SU-DHL-6 (cell line): Measurements from ENCODE around the gene SPSB3.

Source experiments
- H2AFZ ChIP-seq: fragments of 200-600 bp; sonication (generic); 2 replicates; pipeline ENCODE4 v1.6.1; 2014; ENCODE audit warnings: low read depth, mild to moderate bottlenecking, moderate library complexity, mixed read lengths, antibody characterized with exemption, low read length; ENCODE audit not compliant: severe bottlenecking
- H3F3A ChIP-seq: fragments of 200-600 bp; shearing (Covaris generic); 2 replicates; pipeline ENCODE4 v1.6.0; 2016; ENCODE audit warnings: antibody characterized with exemption, mild to moderate bottlenecking; ENCODE audit not compliant: insufficient read depth
- H3K27ac ChIP-seq: fragments of 200-600 bp; sonication (generic); 2 replicates; pipeline ENCODE4 v1.5.1; 2016; ENCODE audit warnings: low read depth, mild to moderate bottlenecking, low read length, moderate library complexity, mixed read lengths
- H3K27me3 ChIP-seq: fragments of 200-600 bp; sonication (generic), shearing (Covaris generic); 2 replicates; pipeline ENCODE4 v1.6.0; 2014; ENCODE audit warnings: mild to moderate bottlenecking, low read length
- H3K36me3 ChIP-seq: fragments of 200-600 bp; sonication (generic); 2 replicates; pipeline ENCODE4 v1.6.1; 2014; ENCODE audit warnings: mild to moderate bottlenecking, low read length, mixed read lengths
- H3K4me2 ChIP-seq: fragments of 300-600, 200-600 bp; shearing (Covaris generic), sonication (generic); 2 replicates; pipeline ENCODE4 v1.6.0; 2014; ENCODE audit warnings: low read length, low read depth, mild to moderate bottlenecking; ENCODE audit not compliant: poor library complexity, severe bottlenecking
- H3K4me3 ChIP-seq: fragments of 200-600 bp; sonication (generic); 2 replicates; pipeline ENCODE4 v1.5.1; 2014; ENCODE audit warnings: antibody characterized with exemption, low read length, mild to moderate bottlenecking, mixed read lengths; ENCODE audit not compliant: insufficient read depth, poor library complexity, severe bottlenecking
- H3K79me2 ChIP-seq: fragments of 200-600 bp; sonication (generic); 2 replicates; pipeline ENCODE4 v1.6.1; 2014; ENCODE audit warnings: mild to moderate bottlenecking, low read length, moderate library complexity; ENCODE audit not compliant: insufficient read depth
- H3K9ac ChIP-seq: fragments of 200-600 bp; sonication (generic); 2 replicates; pipeline ENCODE4 v1.7.0; 2014; ENCODE audit warnings: mild to moderate bottlenecking, low read length
- H3K9me2 ChIP-seq: fragments of 200-600 bp; sonication (generic); replicated peaks from 2 replicates; pipeline ENCODE4 v1.6.1; 2014; ENCODE audit warnings: low read length; ENCODE audit not compliant: insufficient read depth
- H3K9me3 ChIP-seq: fragments of 200-600 bp; sonication (generic); 2 replicates; pipeline ENCODE4 v1.6.1; 2014; ENCODE audit warnings: low read length, mixed read lengths; ENCODE audit not compliant: insufficient read depth
- H4K20me1 ChIP-seq: fragments of 200-600 bp; sonication (generic); 2 replicates; pipeline ENCODE4 v1.6.1; 2014; ENCODE audit warnings: low read depth, mild to moderate bottlenecking, antibody characterized with exemption, low read length, moderate library complexity, mixed read lengths
- EZH2phosphoT487 ChIP-seq: fragments of 200-600 bp; sonication (generic), shearing (Covaris generic); conservative IDR thresholded peaks from 2 replicates; pipeline ENCODE4 v1.6.1; 2018; ENCODE audit warnings: mild to moderate bottlenecking, antibody characterized with exemption, low read length, moderate library complexity, mixed read lengths
- TF ChIP-seq, protein P1 (sequence below): fragments of 200-600 bp; sonication (generic); IDR thresholded peaks from one replicate; pipeline ENCODE4 v1.5.1; 2017; ENCODE audit warnings: antibody characterized with exemption, mild to moderate bottlenecking, low read length, moderate library complexity; ENCODE audit not compliant: insufficient read depth, poor library complexity, severe bottlenecking

The SPSB3 gene

DNA sequence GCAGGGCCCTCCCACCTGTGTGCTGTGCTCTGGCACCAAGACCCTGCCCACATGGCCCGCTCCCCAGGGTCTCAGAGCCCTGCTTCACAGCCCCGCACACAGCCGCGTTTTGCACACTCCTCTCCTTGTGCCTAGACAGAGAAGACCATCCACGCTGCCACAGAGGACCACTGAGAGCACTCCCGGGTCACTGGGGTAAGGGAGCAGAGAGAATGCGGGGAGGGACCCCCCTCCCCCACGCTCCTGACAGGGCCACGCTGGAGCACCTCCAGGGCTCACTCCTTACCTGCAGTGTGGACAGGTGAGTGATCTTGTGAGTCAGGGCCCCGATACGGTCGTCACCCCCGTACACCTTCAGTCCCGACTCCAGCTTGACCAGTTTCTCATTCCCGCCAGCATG, 37.2 kb upstream of the SPSB3 start:
- H3K9me3 ChIP-seq: no peaks in the 10 kb centered on the region
- no peak overlapping the region for H3K4me3 ChIP-seq
- H3K4me2 ChIP-seq: no peak overlapping the region
- no peak overlapping the region for H3K9ac ChIP-seq
- TF ChIP-seq, protein P1, sequence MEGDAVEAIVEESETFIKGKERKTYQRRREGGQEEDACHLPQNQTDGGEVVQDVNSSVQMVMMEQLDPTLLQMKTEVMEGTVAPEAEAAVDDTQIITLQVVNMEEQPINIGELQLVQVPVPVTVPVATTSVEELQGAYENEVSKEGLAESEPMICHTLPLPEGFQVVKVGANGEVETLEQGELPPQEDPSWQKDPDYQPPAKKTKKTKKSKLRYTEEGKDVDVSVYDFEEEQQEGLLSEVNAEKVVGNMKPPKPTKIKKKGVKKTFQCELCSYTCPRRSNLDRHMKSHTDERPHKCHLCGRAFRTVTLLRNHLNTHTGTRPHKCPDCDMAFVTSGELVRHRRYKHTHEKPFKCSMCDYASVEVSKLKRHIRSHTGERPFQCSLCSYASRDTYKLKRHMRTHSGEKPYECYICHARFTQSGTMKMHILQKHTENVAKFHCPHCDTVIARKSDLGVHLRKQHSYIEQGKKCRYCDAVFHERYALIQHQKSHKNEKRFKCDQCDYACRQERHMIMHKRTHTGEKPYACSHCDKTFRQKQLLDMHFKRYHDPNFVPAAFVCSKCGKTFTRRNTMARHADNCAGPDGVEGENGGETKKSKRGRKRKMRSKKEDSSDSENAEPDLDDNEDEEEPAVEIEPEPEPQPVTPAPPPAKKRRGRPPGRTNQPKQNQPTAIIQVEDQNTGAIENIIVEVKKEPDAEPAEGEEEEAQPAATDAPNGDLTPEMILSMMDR: no peak
- no peak for TF ChIP-seq EZH2phosphoT487
- no peaks in the 10 kb centered on the region for H4K20me1 ChIP-seq
- no peaks in the 10 kb centered on the region for H3K79me2 ChIP-seq
- no peaks in the 10 kb centered on the region for H3F3A ChIP-seq
- H2AFZ ChIP-seq: no peak overlapping the region
- no peaks in the 10 kb centered on the region for H3K9me2 ChIP-seq
- H3K36me3 ChIP-seq: no peaks in the 10 kb centered on the region
- H3K27ac ChIP-seq: no peak overlapping the region
- H3K27me3 ChIP-seq: no peaks in the 10 kb centered on the region

DNA sequence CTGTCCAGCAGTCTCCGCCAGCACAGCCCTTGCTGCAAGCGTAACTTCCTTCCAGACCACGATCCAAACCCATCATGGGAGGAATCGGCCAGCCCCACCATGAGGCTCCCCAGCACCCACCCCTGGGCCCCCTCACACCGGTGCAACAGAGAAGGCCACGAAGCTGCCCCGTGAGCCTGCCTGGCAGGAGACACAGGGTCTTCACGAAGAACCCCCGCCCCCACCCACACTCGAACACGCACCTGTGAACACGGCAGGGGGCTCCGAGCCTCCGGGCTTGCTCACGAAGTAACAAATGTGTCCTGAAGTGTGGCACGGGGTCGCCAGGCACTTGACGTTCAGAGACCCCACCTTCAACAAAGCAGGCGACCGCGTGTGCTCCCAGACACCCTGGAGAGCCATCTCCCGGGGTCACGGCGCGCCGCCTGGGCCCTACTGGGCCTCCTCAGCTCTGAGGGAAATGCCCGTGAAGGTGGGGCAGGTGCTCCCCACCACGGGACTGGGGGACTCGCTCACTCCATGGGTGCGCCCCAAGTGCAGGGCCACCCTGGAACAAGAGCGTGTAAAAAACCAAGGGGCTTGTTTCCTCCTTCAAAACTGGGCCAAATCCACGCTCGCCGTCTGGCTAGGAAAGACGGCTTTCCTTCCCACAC, 36.6 kb upstream of the SPSB3 start:
- Histone ChIP-seq H3K27ac (no peak overlapping the region), H3K9me3 (no peaks in the 10 kb centered on the region), H3F3A (no peaks in the 10 kb centered on the region), H3K79me2 (no peaks in the 10 kb centered on the region), H3K9me2 (no peaks in the 10 kb centered on the region), H3K4me2 (no peak overlapping the region), H3K4me3 (no peak overlapping the region), H3K27me3 (no peaks in the 10 kb centered on the region), H3K9ac (no peak overlapping the region), H4K20me1 (no peaks in the 10 kb centered on the region), H2AFZ (no peak overlapping the region), H3K36me3 (no peaks in the 10 kb centered on the region)
- TF ChIP-seq EZH2phosphoT487: no peak
- TF ChIP-seq, protein P1: no peak

DNA sequence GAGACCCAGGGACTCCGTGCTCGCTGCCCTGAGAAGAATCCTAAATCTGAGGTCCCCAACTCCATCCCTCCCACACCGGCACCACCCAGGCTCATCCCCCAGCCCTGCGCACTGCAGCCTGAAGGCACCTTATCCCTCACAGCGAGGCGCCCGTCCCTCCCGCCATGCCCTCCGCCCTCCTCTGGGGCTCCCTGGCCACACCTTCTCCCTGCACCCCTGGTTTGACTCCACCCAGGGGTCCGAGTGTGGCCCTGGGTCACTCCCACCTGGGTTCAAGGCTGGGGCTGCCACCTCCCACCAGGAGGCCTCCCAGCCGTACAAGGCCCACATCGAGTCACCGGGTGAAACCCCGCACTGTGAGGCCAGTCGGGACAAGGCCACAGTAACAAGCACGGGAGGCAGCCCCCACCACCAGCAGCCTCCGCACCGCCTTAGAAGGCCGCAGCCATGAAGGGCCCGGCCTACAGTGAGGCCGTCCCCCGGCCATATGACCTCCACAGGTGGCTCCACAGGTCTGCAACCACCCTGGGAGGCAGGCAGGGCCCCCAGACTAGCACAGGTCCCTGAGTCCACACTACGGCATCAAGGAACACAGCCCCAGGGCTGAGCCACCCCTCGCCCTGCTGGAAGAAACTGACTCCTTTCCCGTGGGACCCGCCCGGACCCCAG, 36.0 kb upstream of the SPSB3 start:
- Histone ChIP-seq H3K9ac (no peak overlapping the region), H3K9me2 (no peaks in the 10 kb centered on the region), H2AFZ (no peak overlapping the region), H3K4me3 (no peak overlapping the region), H3K36me3 (no peaks in the 10 kb centered on the region), H3K9me3 (no peaks in the 10 kb centered on the region), H4K20me1 (no peaks in the 10 kb centered on the region), H3F3A (no peaks in the 10 kb centered on the region), H3K27ac (no peak overlapping the region), H3K79me2 (no peaks in the 10 kb centered on the region), H3K27me3 (no peaks in the 10 kb centered on the region), H3K4me2 (no peak overlapping the region)
- TF ChIP-seq, protein P1: no peak
- TF ChIP-seq EZH2phosphoT487: no peak
